SK-N-SH treated with all-trans-retinoic acid at 6 μM for 48 hours (cell line): Measurements from ENCODE around the gene ZNF423.

Experiments
- ARNTL ChIP-seq: fragments of 450-650 bp; formaldehyde crosslinking; IDR thresholded peaks from 2 replicates; pipeline ENCODE4 v1.5.0; 2020; ENCODE audit warnings: low read depth, mild to moderate bottlenecking, moderate library complexity, borderline replicate concordance
- BACH2 ChIP-seq: fragments of 250-450 bp; sonication (Bioruptor Pico); IDR thresholded peaks from 2 replicates; pipeline ENCODE4 v1.9.0; 2021; ENCODE audit warnings: mild to moderate bottlenecking, borderline replicate concordance
- CREB5 ChIP-seq: fragments of 250-450 bp; sonication (Bioruptor Pico); IDR thresholded peaks from 2 replicates; pipeline ENCODE4 v1.5.1; 2020; ENCODE audit warnings: low read depth, mild to moderate bottlenecking, moderate library complexity
- PATZ1 ChIP-seq: fragments of 250-450 bp; sonication (Bioruptor Pico); IDR thresholded peaks from 2 replicates; pipeline ENCODE4 v1.8.0; 2020; ENCODE audit warnings: mild to moderate bottlenecking, moderate library complexity, borderline replicate concordance
- POU6F1 ChIP-seq: fragments of 250-450 bp; sonication (Bioruptor Pico); IDR thresholded peaks from 2 replicates; pipeline ENCODE4 v1.8.0; 2021; ENCODE audit warnings: low read depth, mild to moderate bottlenecking, moderate library complexity, borderline replicate concordance
- PPARA ChIP-seq: fragments of 250-450 bp; sonication (Bioruptor Pico); IDR thresholded peaks from 2 replicates; pipeline ENCODE4 v1.5.0; 2020; ENCODE audit warnings: mild to moderate bottlenecking, borderline replicate concordance
- RARB ChIP-seq: fragments of 250-450 bp; sonication (Bioruptor Pico); IDR thresholded peaks from 2 replicates; pipeline ENCODE4 v1.8.0; 2021; ENCODE audit warnings: mild to moderate bottlenecking, moderate library complexity
- SNAI2 ChIP-seq: fragments of 250-450 bp; sonication (Bioruptor Pico); IDR thresholded peaks from 2 replicates; pipeline ENCODE4 v1.5.0; 2020; ENCODE audit warnings: mild to moderate bottlenecking, moderate library complexity
- TSHZ2 ChIP-seq: fragments of 250-450 bp; sonication (Bioruptor Pico); IDR thresholded peaks from 2 replicates; pipeline ENCODE4 v1.5.0; 2020; ENCODE audit warnings: mild to moderate bottlenecking, moderate library complexity
- ZFP3 ChIP-seq: fragments of 250-450 bp; sonication (Bioruptor Pico); IDR thresholded peaks from 2 replicates; pipeline ENCODE4 v1.5.0; 2020; ENCODE audit warnings: mild to moderate bottlenecking, moderate library complexity
- ZNF565 ChIP-seq: fragments of 450-650 bp; formaldehyde crosslinking; conservative IDR thresholded peaks from 2 replicates; pipeline ENCODE4 v1.5.0; 2020; ENCODE audit warnings: low read depth, mild to moderate bottlenecking, moderate library complexity

- TF ChIP-seq ZFP3 (CRISPR knock-in tag) (no peak), PATZ1 (CRISPR knock-in tag) (no peak), POU6F1 (CRISPR knock-in tag) (no peak), TSHZ2 (CRISPR knock-in tag) (no peak), CREB5 (no peak), RARB (no peak), BACH2 (no peak), ZNF565 (no peak), ARNTL (CRISPR knock-in tag) (no peak), PPARA (no peak), SNAI2 (CRISPR knock-in tag) (no peak)
These were observed 373.2 kb downstream of the ZNF423 start for GRCh38 chr16:49482690-49483089.
